ENCODE results near the gene TTC28. TPM values are rescaled to one million over a fixed set of nuclear protein-coding genes. Genes with fewer than 3 reads are reported as not detected.

Gene TTC28
- total RNA-seq, 5 donors from 2014 or later (not counting 1 experiment from before 2014, with no cell fraction given) = 2.3 to 7.8 (median 3.0) TPM

DNA sequence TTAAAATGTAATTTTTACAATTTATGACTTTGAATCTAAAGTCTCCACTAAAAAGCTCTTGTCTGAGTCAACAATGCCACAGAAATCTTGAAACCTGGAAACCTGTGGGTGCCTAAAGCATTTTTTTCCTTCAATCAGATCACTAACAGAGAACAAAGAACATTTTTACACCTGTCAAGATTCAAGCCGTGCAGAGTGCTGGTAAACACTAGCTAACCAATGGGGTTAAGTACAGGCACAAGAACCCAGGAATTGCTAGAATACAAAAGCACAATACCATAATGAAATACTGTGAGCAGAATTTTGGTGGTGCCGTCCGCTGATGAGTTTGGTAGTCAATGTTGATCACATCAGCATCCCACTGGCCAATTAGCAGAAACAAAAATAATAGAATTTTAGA is 380.3 kb downstream of the TTC28 start:
- Histone ChIP-seq H3K27me3 (replicated peaks in 1 of 2; ENCODE audit: control insufficient read depth in 2 of 2, extremely low read depth in 1 of 2, insufficient read depth in 2 of 2, low read length in 1 of 2) (no peaks in the 10 kb centered on the region), H3K27ac (ENCODE audit: low read length) (no peak overlapping the region), H3K4me3 (ENCODE audit: control insufficient read depth in 1 of 2, extremely low read depth in 1 of 2, low read length in 1 of 2) (no peak overlapping the region), H3K4me1 (ENCODE audit: control insufficient read depth in 1 of 2, extremely low read depth in 1 of 2, insufficient read depth in 2 of 2, low read length in 2 of 2) (no peaks in the 10 kb centered on the region), H3K9me3 (no peaks in the 10 kb centered on the region), H3K36me3 (ENCODE audit: control insufficient read depth in 2 of 2, extremely low read depth in 1 of 2, insufficient read depth in 1 of 2, low read length in 1 of 2) (no peaks in the 10 kb centered on the region)
- Mint-ChIP-seq H3K4me3 (no peak overlapping the region), H3K36me3 (no peaks in the 10 kb centered on the region), H3K27ac (no peak overlapping the region), H3K27me3 (peaks cover 0 to 3% of the 10 kb centered on the region in 2 donors), H3K4me1 (peaks cover 0 to 6% (median 0%) of the 10 kb centered on the region in 3 donors), H3K9me3 (no peaks in the 10 kb centered on the region)
- POLR2A ChIA-PET = interaction anchor here in 1 of 2 donors (0.6 kb wide), 1 partner anchor 58 kb away, joined by 3 read pairs; no protein-coding TSS in a partner anchor
- DNase-seq = no peak
- ATAC-seq (replicated peaks in 1 of 4) = no peak
- no CpG with 5 or more reads among the region's 3 CpGs for WGBS (ENCODE audit: insufficient coverage)
- CTCF ChIA-PET = no interaction called here

DNA sequence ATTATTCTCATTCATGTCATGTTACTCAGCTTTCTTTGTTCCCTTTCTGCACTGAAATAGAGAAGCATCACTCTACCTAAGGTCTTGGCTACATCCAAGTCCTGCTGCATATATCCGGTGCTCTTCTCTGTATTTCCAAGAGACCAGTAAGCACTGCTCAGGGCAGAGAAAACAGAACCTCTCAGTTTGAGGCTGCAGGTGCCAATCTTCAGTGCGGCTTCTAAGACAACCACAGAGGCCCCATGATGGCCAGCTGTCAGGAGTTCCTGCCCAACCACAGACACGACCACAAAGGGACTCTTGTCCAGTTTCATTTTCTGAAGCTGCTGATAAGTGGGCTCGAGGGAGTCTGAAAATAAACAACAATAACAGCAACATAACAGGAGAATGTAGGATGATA is 382.1 kb downstream of the TTC28 start:
- Histone ChIP-seq H3K36me3 (ENCODE audit: control insufficient read depth in 2 of 2, extremely low read depth in 1 of 2, insufficient read depth in 1 of 2, low read length in 1 of 2) (no peaks in the 10 kb centered on the region), H3K9me3 (no peaks in the 10 kb centered on the region), H3K27ac (ENCODE audit: low read length) (no peak overlapping the region), H3K4me1 (ENCODE audit: control insufficient read depth in 1 of 2, extremely low read depth in 1 of 2, insufficient read depth in 2 of 2, low read length in 2 of 2) (no peaks in the 10 kb centered on the region), H3K27me3 (replicated peaks in 1 of 2; ENCODE audit: control insufficient read depth in 2 of 2, extremely low read depth in 1 of 2, insufficient read depth in 2 of 2, low read length in 1 of 2) (no peaks in the 10 kb centered on the region), H3K4me3 (ENCODE audit: control insufficient read depth in 1 of 2, extremely low read depth in 1 of 2, low read length in 1 of 2) (no peak overlapping the region)
- no peak for ATAC-seq (replicated peaks in 1 of 4)
- Mint-ChIP-seq H3K27ac (no peak overlapping the region), H3K36me3 (no peaks in the 10 kb centered on the region), H3K4me1 (peaks cover 0 to 6% (median 0%) of the 10 kb centered on the region in 3 donors), H3K4me3 (no peak overlapping the region), H3K9me3 (no peaks in the 10 kb centered on the region), H3K27me3 (peaks cover 0 to 3% of the 10 kb centered on the region in 2 donors)
- WGBS (ENCODE audit: insufficient coverage) = 38% methylated on average over 2 of the region's 4 CpGs
- peak in 2 of 35 experiments; percentile 3 to 10 for DNase-seq
- POLR2A ChIA-PET = no interaction called here
- CTCF ChIA-PET = no interaction called here

DNA sequence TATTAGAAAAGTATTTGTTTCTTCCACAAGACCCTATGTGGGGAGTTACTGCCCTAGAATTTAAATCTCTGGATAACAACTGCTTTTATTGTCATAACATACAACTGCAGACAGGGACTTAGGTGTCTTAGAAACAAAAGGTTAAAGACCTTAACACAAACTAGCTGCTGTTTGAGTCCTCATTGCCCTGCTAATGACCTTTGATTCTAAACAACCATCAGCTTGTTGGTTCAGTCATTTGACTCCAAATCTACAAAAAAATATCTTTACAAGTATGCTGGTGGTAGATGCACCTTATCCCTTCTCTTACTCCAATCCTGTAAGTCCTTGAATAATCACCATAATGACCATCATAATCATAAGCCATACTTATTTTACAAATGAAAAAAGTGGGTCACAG is 383.2 kb downstream of the TTC28 start:
- H3K36me3 ChIP-seq (ENCODE audit: control insufficient read depth in 2 of 2, extremely low read depth in 1 of 2, insufficient read depth in 1 of 2, low read length in 1 of 2) = no peaks in the 10 kb centered on the region
- ATAC-seq (replicated peaks in 1 of 4) (no peak), DNase-seq (no peak)
- H3K4me3 ChIP-seq (ENCODE audit: control insufficient read depth in 1 of 2, extremely low read depth in 1 of 2, low read length in 1 of 2) = no peak overlapping the region
- no peaks in the 10 kb centered on the region for H3K9me3 Mint-ChIP-seq
- no peak overlapping the region for H3K27ac ChIP-seq (ENCODE audit: low read length)
- H3K9me3 ChIP-seq = no peaks in the 10 kb centered on the region
- H3K4me1 ChIP-seq (ENCODE audit: control insufficient read depth in 1 of 2, extremely low read depth in 1 of 2, insufficient read depth in 2 of 2, low read length in 2 of 2) = no peaks in the 10 kb centered on the region
- H3K4me1 Mint-ChIP-seq = peaks cover 0 to 6% (median 0%) of the 10 kb centered on the region in 3 donors
- H3K36me3 Mint-ChIP-seq = no peaks in the 10 kb centered on the region
- H3K27ac Mint-ChIP-seq = no peak overlapping the region
- peaks cover 0 to 3% of the 10 kb centered on the region in 2 donors for H3K27me3 Mint-ChIP-seq
- POLR2A ChIA-PET = interaction anchor here in 1 of 2 donors (0.7 kb wide), 1 partner anchor 25 kb away, joined by 3 read pairs; no protein-coding TSS in a partner anchor
- CTCF ChIA-PET = no interaction called here
- no peaks in the 10 kb centered on the region for H3K27me3 ChIP-seq (replicated peaks in 1 of 2; ENCODE audit: control insufficient read depth in 2 of 2, extremely low read depth in 1 of 2, insufficient read depth in 2 of 2, low read length in 1 of 2)
- H3K4me3 Mint-ChIP-seq = no peak overlapping the region

DNA sequence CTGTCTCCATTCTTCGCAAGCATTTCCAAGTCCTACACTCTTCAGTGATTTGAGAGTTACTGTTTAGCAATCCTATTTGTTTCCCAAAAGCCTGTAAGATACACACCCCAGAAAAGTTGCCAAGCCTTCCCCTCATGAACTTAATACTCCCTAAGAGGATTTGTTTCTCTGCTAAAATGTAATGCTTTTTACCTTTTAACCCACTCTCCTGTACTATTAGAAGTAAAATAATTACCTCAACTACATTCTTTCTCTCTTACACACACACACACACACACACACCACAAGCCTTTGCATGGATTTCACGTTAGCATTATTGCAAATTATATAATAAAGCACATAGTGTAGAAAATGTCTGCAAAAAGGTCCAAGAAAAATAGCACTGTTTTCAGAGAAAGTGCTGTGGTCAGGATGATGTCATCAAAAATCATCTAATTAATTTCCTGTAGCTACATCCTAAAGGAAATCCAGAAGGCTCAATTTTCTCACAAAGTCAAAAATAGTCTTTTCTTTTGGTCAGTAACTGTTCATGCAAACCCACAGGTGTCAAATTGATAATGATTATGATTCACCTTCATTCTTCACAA is 396.5 kb downstream of the TTC28 start:
- no peaks in the 10 kb centered on the region for H3K36me3 Mint-ChIP-seq
- WGBS (ENCODE audit: insufficient coverage) = no CpG with 5 or more reads among the region's 2 CpGs
- ATAC-seq (replicated peaks in 1 of 4) (no peak), DNase-seq (no peak)
- H3K9me3 ChIP-seq = no peaks in the 10 kb centered on the region
- no peaks in the 10 kb centered on the region for H3K36me3 ChIP-seq (ENCODE audit: control insufficient read depth in 2 of 2, extremely low read depth in 1 of 2, insufficient read depth in 1 of 2, low read length in 1 of 2)
- no peaks in the 10 kb centered on the region for H3K27me3 ChIP-seq (replicated peaks in 1 of 2; ENCODE audit: control insufficient read depth in 2 of 2, extremely low read depth in 1 of 2, insufficient read depth in 2 of 2, low read length in 1 of 2)
- ChIA-PET CTCF (no interaction called here), POLR2A (no interaction called here)
- H3K4me1 Mint-ChIP-seq = no peaks in the 10 kb centered on the region
- no peaks in the 10 kb centered on the region for H3K9me3 Mint-ChIP-seq
- H3K4me1 ChIP-seq (ENCODE audit: control insufficient read depth in 1 of 2, extremely low read depth in 1 of 2, insufficient read depth in 2 of 2, low read length in 2 of 2) = no peaks in the 10 kb centered on the region
- no peak overlapping the region for H3K4me3 ChIP-seq (ENCODE audit: control insufficient read depth in 1 of 2, extremely low read depth in 1 of 2, low read length in 1 of 2)
- H3K27me3 Mint-ChIP-seq = peaks cover 0 to 3% of the 10 kb centered on the region in 2 donors
- no peak overlapping the region for H3K4me3 Mint-ChIP-seq
- no peak overlapping the region for H3K27ac ChIP-seq (ENCODE audit: low read length)
- H3K27ac Mint-ChIP-seq = no peak overlapping the region

DNA sequence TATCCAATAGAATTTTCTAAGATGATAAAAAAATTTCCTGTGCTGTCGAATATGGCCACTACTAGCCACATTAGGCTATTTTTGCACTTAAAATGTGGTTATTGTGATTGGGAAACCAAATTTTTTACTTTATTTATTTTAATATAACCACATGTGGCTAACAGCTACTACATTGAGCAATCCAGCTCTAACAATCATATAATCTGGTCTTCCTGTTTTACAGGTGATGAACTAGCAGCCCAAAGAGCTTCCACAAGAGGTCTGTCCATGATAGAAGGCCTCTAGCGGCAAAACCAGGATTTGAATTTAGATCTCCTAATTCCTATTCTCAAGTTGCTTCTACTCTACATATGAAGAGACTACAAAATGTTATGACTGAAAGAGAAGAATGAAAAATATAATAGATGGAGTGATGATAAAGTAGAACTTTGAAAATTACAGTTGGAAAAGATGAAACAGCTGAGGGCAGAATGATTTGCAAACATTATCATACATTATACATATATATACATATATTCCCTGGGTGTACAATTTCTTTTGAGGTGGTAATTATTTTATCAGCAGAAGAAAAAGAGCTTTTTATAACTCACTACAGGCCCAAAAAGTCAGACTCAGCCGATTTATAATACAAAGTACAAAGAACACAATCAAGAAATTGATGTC is 397.1 kb downstream of the TTC28 start:
- POLR2A ChIA-PET = no interaction called here
- ATAC-seq (replicated peaks in 1 of 4) (no peak), DNase-seq (no peak)
- Mint-ChIP-seq H3K9me3 (no peaks in the 10 kb centered on the region), H3K36me3 (no peaks in the 10 kb centered on the region), H3K4me3 (no peak overlapping the region), H3K27me3 (peaks cover 0 to 3% of the 10 kb centered on the region in 2 donors), H3K4me1 (no peaks in the 10 kb centered on the region), H3K27ac (no peak overlapping the region)
- Histone ChIP-seq H3K36me3 (ENCODE audit: control insufficient read depth in 2 of 2, extremely low read depth in 1 of 2, insufficient read depth in 1 of 2, low read length in 1 of 2) (no peaks in the 10 kb centered on the region), H3K4me3 (ENCODE audit: control insufficient read depth in 1 of 2, extremely low read depth in 1 of 2, low read length in 1 of 2) (no peak overlapping the region), H3K27me3 (replicated peaks in 1 of 2; ENCODE audit: control insufficient read depth in 2 of 2, extremely low read depth in 1 of 2, insufficient read depth in 2 of 2, low read length in 1 of 2) (no peaks in the 10 kb centered on the region), H3K4me1 (ENCODE audit: control insufficient read depth in 1 of 2, extremely low read depth in 1 of 2, insufficient read depth in 2 of 2, low read length in 2 of 2) (no peaks in the 10 kb centered on the region), H3K27ac (ENCODE audit: low read length) (no peak overlapping the region), H3K9me3 (no peaks in the 10 kb centered on the region)
- WGBS (ENCODE audit: insufficient coverage) = no CpG with 5 or more reads among the region's 3 CpGs
- CTCF ChIA-PET = no interaction called here

DNA sequence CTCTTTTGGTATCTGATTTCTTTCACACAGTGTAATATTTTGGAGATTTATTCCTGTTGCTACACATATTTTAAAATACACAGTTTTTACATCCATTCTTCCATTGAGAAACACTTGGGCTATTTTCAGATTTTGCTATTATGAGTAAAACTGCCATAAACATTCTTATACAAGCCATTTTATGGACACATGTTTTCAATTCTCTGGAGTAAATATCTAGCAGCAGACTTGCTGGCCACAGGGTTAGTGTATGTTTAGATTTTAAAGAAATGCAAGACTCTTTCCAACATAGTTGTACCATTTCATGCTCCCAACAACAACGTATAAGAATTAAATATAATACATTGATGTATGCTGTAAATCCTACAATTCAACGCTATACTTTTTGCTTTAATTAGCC is 399.8 kb downstream of the TTC28 start:
- H3K27ac Mint-ChIP-seq = no peak overlapping the region

More for the DNA sequence above, 399.8 kb downstream of the TTC28 start:
- Histone ChIP-seq H3K27ac (ENCODE audit: low read length) (no peak overlapping the region), H3K27me3 (replicated peaks in 1 of 2; ENCODE audit: control insufficient read depth in 2 of 2, extremely low read depth in 1 of 2, insufficient read depth in 2 of 2, low read length in 1 of 2) (no peaks in the 10 kb centered on the region), H3K36me3 (ENCODE audit: control insufficient read depth in 2 of 2, extremely low read depth in 1 of 2, insufficient read depth in 1 of 2, low read length in 1 of 2) (no peaks in the 10 kb centered on the region), H3K9me3 (no peaks in the 10 kb centered on the region), H3K4me1 (ENCODE audit: control insufficient read depth in 1 of 2, extremely low read depth in 1 of 2, insufficient read depth in 2 of 2, low read length in 2 of 2) (no peaks in the 10 kb centered on the region), H3K4me3 (ENCODE audit: control insufficient read depth in 1 of 2, extremely low read depth in 1 of 2, low read length in 1 of 2) (no peak overlapping the region)
- Mint-ChIP-seq H3K27me3 (peaks cover 0 to 3% of the 10 kb centered on the region in 2 donors), H3K36me3 (no peaks in the 10 kb centered on the region), H3K9me3 (no peaks in the 10 kb centered on the region), H3K4me3 (no peak overlapping the region), H3K4me1 (no peaks in the 10 kb centered on the region)
- no CpG with 5 or more reads among the region's 2 CpGs for WGBS (ENCODE audit: insufficient coverage)
- ATAC-seq (replicated peaks in 1 of 4) (no peak), DNase-seq (no peak)
- ChIA-PET POLR2A (no interaction called here), CTCF (no interaction called here)

Measured in T-cell (primary cell).